Measurements from ENCODE around the gene ITGA5.

Gene ITGA5

GRCh38 chr12:54411391-54412241, 7.5 kb downstream of the ITGA5 start:
- DNase-seq (ENCODE audit: low read depth), result peak; percentile 96

- DNase-seq (ENCODE audit: low read depth), result no peak
These were observed 9.8 kb downstream of the ITGA5 start for GRCh38 chr12:54409267-54409666.

- no peak for DNase-seq (ENCODE audit: low read depth)
These were observed 11.7 kb downstream of the ITGA5 start for GRCh38 chr12:54407183-54407905.

- no peak for DNase-seq (ENCODE audit: low read depth)
These were observed 13.5 kb downstream of the ITGA5 start for GRCh38 chr12:54405573-54405972.

- DNase-seq (ENCODE audit: low read depth), result no peak
These were observed 14.0 kb downstream of the ITGA5 start for GRCh38 chr12:54405106-54405505.

- peak; percentile 46 for DNase-seq (ENCODE audit: low read depth)
These were observed 14.7 kb downstream of the ITGA5 start for GRCh38 chr12:54404061-54405004.

- DNase-seq (ENCODE audit: low read depth), result no peak
These were observed 17.9 kb downstream of the ITGA5 start for GRCh38 chr12:54401119-54401518.

GRCh38 chr12:54398995-54399793, 19.9 kb downstream of the ITGA5 start:
- DNase-seq (ENCODE audit: low read depth), result peak; percentile 76

- DNase-seq (ENCODE audit: low read depth), result no peak
These were observed 20.8 kb downstream of the ITGA5 start for GRCh38 chr12:54398218-54398617.

- no peak for DNase-seq (ENCODE audit: low read depth)
These were observed 21.9 kb downstream of the ITGA5 start for GRCh38 chr12:54397157-54397556.

- no peak for DNase-seq (ENCODE audit: low read depth)
These were observed 23.5 kb downstream of the ITGA5 start for GRCh38 chr12:54395545-54395944.

GRCh38 chr12:54394986-54395385, 24.1 kb downstream of the ITGA5 start:
- DNase-seq (ENCODE audit: low read depth), result no peak

GRCh38 chr12:54394281-54394719, 24.8 kb downstream of the ITGA5 start:
- DNase-seq (ENCODE audit: low read depth), result peak; percentile 51

- no peak for DNase-seq (ENCODE audit: low read depth)
These were observed 25.3 kb downstream of the ITGA5 start for GRCh38 chr12:54393743-54394142.

GRCh38 chr12:54393207-54393609, 25.9 kb downstream of the ITGA5 start:
- DNase-seq (ENCODE audit: low read depth), result no peak

- DNase-seq (ENCODE audit: low read depth), result no peak
These were observed 26.4 kb downstream of the ITGA5 start for GRCh38 chr12:54392485-54393206.

GRCh38 chr12:54390668-54391551, 28.2 kb downstream of the ITGA5 start:
- no peak for DNase-seq (ENCODE audit: low read depth)

GRCh38 chr12:54390176-54390667, 28.8 kb downstream of the ITGA5 start:
- no peak for DNase-seq (ENCODE audit: low read depth)

- DNase-seq (ENCODE audit: low read depth), result no peak
These were observed 29.4 kb downstream of the ITGA5 start for GRCh38 chr12:54389607-54390175.
